Occipital lobe (tissue), 2 donors: Measurements from ENCODE around the gene NEO1. TPM values are rescaled to one million over a fixed set of nuclear protein-coding genes. Genes with fewer than 3 reads are reported as not detected.

ENCODE experiments used
- DNase-seq: peaks from one replicate; lab custom pipeline; 2025; lab: John Stamatoyannopoulos, UW
- total RNA-seq: library from RNA; depleted of rRNA; stranded (reverse); fragments of >200 nt; gene quantifications from one replicate; pipeline ENCODE4 v1.2.3, GENCODE V29; 2014

Gene NEO1
- total RNA-seq, 1 donor from 2014 or later = 219 TPM

DNA sequence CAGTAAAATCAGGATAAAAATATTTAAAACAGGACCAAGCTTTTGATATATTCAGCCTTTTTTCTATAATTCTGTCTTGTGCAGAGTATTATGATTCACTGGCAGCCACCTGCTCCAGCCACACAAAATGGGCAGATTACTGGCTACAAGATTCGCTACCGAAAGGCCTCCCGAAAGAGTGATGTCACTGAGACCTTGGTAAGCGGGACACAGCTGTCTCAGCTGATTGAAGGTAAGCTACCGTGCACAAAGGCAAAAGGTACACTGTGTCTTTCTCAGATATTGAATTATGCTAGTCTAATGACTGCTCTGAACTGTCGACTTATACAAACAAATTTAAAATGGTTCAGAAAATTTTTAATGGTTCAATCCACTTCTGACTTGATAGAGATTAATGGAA, 202.3 kb downstream of the NEO1 start:
- DNase-seq = no peak

DNA sequence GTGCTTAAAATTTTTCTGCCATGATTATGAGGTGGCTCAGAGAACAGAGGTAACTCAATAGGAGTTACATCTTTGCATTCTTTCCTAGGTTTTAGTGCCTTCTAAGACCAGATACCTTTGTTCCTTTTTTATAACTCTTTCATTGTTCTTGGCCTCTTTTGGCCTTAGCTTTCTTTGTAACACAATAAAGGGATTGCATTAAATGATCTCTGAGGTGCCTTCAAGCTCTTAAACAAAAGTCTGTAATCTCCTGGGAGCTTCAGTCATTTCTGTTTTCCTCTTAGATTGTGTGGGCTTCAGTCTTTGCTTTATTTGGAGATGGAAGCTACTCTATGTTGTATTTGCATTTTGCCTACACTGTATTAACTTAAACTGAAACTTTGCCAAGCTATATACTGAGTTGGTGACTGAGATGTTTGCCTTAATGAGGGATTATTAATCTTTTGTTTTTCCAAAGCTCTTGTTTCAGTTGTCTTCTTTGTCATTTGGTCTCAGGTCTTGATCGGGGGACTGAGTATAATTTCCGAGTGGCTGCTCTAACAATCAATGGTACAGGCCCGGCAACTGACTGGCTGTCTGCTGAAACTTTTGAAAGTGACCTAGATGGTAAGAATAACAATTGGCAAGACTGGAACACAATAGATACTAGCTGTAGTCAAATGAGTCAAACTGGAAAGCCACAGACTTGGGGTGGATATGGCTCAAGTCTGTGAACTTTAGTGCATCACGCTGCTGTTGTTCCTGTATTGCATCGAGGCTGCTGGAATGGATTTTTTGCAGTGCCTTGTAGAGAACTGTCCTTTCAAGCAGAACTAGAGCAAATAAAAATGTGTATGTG, 206.2 kb downstream of the NEO1 start:
- DNase-seq = no peak

DNA sequence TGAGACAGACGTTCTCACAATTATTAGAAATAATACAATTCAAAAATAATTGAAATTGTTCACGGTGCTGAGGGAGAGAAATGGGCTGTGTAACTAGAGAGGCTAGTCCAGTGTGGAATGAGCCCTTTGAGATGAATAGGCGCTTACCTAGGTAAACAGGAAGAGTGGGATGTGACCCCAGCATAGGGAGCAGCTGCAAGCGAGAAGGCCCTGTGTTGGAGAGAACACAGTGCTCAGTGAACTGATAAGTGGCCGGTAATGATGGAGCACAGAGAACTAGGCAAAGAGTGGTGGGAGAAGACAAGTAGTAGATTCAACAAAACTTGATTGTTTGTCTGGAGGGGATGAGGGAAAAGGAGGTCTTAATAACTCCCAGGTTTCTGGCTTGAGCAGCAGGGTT, 212.6 kb downstream of the NEO1 start:
- DNase-seq = no peak

DNA sequence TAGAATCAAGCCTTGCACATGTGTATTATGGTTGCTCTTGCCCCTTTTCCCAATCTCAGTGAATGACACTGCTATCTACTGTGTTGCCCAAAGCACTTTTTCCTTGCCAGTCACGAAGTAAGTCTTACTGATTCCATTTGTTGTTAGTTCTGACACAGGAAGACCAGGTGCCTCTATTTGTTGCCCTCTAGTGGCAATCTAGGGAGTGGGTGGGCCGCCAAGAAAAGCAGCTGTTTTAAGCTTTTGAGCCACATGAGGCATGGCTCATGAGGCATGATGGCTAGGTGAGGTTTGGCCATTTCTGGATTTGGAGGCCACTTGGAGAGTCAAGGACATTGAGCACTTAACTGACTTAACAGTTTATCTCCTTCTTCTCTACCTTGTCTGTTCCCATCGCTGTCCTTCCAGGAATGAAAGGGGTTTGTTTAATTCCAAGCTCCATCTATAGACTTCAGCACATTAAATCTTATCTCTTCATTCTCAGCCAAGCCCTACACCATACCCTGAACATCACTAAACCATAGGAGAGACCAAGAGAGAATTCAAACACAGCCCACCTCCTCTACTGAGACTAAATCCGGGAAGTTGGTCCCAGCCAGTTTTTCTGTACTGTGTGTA, 213.4 kb downstream of the NEO1 start:
- no peak for DNase-seq

DNA sequence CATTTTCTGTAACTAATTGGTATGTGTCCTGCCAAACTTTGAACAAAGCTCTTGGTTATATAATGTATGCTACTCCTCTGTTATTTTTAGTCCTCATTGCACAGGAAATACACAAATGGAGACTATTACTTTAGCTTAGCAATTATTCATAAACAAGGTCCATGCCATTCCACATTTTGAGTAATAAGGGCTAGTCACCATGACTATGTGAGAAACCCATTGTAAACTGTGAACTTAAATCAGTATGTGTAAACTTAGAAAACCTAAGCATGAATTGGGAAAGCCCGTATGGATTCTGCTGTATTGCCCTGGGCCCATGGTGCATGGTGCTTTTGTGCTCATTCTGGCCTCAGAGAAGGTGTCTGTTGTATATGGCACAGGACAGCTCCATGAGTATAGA, 216.2 kb downstream of the NEO1 start:
- DNase-seq = no peak

DNA sequence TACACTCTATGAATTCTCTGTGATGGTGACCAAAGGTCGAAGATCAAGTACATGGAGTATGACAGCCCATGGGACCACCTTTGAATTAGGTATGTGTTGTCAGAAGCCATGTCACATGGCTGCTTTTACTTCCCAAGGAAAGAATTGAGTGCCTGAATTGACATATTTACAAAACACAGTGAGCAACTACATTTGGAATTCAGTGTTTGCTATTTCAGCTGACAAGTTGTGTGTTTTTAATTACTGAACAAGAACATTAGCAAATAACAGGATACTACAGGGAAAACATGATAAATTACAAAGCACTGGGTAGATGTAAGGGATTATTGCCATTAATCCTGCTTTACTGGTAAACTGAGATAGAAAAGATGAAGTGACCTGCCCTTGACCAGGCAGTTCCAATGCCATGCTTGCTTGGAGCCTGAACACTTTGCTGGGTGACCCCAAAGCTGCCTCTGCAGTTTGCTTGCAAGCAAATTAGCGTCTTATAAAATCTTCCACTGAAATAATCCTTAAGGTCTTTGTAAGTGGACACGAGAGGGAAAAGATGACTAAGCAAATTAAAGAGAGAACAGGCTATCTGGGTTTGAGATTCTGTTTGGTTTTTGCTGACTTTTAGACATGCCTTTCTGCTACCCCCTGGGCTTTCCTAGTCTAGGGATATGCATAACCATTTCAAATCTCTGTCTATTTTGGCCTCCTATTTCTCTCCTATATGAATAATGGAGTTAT, 218.3 kb downstream of the NEO1 start:
- DNase-seq = no peak

DNA sequence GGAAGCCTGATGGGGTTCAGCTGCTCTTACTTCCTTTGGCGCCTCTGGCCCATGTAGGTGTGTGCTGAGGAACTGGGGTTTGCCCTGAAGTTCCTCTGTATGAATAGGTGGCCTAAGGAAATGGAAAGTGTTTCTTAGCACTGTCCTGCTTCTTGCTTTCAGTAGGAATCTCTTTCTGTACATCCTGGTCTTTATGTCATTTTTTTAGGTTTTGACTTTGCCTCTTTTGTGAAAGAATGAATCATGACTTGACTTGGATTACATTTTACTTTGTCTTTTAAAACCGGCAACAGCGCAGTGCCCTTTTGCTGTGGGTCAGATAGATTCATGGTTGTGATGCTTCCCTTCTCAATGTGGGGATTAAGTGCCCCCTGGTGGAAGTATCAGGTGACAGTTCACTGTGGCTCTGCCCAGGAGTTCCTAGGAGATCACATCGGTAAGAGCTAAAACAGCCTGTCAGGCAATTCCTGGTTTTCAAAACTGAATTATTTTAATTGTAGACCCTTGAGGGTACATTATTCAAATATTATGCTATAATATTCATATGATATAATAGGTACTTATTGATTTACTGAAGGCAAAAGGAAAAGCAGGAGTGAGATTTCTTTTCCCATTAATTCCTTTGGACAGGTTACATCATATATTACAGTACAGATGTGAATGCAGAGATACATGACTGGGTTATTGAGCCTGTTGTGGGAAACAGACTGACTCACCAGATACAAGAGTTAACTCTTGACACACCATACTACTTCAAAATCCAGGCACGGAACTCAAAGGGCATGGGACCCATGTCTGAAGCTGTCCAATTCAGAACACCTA, 221.1 kb downstream of the NEO1 start:
- peak; percentile 18 for DNase-seq

DNA sequence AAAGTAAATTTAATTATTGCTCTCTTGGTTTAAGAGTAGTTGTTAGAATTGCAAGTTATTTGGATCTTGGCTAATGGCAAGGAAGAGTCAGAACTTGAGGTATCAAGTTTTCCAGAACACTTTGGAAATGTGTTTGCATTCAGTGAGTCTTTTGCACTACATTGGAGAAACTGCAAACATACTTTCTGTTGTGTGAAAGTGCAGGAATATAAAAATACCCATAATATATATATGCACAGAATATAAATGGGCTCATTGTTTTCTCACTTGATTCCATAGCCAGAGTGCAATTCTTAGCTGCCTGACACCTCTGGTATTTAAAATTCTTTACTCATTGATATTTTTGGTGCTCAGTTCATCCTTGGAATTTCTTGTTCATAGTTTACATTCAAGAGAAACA, 223.6 kb downstream of the NEO1 start:
- no peak for DNase-seq

DNA sequence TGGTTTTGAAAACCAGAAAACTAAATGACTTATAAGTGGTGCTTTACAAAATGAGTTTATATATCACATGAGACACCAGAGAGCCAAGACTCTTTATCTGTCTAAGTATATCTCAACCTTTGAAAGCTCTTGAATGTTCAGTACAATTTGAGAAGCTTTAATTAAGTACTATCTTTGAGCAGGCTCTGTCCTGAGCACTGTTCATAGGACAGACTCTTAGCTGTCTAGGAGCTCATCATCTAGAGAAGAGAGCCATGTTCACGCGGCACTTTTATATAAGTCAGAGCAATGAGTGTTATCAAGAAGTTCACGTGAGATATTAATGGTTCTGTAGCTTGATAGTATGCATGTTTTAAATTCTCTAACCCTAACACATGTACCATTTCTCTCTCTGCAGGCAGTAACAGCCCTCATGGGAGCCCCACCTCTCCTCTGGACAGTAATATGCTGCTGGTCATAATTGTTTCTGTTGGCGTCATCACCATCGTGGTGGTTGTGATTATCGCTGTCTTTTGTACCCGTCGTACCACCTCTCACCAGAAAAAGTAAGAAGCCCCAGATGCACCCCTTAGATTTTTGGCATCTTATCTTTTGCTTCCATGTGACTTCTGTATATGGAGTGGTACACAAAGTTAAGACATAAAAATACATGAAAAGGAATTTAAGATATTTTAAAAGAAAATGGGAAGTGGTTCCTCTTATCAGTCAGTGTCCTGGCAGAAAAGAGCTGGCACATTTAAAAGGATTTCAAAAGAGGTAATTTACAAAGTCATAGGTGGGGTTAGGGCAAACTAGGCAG, 230.5 kb downstream of the NEO1 start:
- no peak for DNase-seq

DNA sequence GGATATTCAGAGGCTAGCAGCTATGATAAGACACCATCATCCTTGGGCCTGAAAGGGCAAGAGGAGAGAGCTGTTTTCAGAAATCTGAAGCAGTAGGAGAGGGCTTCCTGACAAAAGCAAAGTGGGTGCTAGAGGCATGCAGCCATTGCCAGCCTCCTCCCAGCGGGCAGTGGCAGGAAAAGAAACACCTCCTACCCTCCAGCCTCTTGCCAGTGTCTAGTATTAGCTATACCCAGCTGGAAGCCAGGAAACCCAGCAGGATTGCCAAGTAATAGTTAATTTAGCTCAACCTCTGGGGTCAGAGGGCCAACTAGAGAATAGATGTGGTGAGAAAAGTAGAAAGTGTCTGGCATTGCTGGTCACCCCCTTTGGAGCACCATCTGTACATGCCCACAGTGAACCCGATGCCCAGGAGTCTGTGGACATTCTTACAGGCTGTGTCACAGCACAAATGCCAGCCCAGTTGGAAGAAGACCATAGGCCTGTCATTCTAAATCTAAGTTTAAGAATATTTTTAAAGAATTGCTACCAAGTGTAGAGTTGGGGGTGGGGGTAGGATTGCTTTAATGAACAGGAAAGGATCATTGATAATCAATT, 231.2 kb downstream of the NEO1 start:
- DNase-seq = no peak

DNA sequence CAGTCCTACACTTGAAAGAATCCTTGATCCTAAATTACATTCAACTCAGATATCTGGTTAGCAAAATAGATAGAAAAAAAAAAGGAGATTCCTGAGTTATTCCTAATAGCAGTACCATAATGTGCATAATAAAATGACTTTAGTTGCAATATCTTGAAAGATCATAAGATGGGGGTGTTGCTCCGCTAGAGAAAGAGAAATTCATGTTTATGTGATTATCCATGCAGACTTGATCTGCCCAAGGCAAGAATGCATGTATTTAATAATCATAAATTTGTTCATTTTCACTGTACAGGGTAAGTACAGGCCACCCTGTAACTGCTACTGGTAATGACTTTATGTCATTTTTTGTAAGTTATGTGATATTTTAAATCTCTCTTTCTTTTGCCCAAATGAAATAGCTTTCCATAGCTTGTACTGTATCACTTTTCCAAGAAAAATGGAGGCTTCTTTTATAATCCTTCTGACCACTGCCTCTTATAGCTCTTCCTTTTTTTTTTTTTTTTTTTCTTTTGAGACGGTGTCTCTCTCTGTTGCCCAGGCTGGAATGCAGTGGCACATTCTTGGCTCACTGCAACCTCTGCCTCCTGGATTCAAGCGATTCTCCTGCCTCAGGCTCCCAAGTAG, 231.9 kb downstream of the NEO1 start:
- DNase-seq = no peak

DNA sequence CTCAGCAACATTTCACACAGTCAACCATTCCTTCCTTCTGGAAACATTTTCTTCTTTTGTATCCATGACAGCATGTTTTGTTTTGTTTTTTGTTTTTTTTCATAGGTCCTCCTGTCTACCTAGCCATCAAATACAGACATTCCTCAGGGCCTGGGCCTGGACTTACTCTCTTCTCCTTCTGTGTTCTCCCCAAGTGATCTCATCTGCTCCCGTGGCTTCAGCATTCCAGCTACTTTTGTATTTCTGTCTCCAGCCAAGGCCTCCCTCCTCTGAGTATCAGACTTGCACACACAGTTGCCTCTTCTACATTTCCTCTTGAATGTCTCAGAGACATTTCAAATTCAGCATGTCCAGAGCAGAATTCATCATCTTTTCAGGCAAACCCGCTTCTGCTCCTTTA, 234.0 kb downstream of the NEO1 start:
- no peak for DNase-seq

DNA sequence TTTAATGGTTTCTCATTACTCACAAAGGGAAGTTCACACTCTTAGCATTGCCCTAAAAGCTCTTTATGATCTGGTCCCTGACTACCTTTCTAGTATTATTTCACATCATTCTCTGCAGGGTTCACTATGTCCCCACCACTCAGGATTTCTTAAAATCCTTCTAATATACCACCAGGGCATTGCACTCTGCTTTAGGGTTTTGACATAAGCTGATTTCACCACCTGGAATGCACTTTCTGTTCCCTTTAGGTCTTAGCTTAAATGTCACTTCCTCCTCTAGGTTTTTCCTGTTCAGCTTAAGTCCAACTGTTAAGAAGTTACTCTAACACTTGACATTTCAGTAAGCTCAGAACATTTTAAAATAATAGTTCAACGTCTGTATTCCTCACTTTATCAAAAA, 234.8 kb downstream of the NEO1 start:
- DNase-seq = no peak

DNA sequence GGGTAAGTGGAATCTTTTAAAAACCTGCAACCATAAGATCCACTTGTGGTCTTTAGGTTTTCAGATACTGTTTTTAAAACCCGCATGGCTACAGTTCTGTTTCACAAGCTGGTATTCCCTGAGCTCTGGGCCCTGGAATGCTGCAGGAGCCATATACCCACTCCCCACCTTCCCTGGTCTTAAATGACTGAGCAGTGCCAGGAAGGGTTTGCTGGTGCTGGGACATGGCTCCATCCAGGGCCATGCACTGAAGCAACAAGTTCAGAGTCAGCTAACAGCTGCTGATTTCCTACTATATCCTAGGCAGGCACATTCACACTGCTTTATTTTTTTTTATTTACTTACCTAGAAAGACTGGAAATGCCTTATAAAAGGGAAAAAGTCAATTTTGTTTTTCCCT, 239.2 kb downstream of the NEO1 start:
- DNase-seq = no peak

DNA sequence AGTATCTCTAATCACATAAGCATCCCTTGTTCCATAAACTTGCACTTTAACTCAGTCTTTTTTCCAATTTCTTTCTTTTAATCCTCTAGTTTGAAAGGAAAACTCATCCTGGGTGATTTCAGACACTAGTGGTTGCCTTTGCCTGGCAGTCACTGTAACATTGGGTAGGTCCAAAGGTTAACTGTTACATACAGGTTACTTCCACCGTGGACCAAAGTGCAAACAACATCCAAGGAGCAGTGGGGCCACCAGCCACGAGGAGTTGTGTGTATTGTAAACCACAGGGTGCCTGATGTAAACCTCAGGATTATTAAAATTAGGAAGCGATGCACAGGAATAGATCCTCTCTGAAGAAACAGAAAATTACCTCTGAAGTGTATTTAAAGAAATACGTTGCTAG, 241.5 kb downstream of the NEO1 start:
- DNase-seq = no peak

DNA sequence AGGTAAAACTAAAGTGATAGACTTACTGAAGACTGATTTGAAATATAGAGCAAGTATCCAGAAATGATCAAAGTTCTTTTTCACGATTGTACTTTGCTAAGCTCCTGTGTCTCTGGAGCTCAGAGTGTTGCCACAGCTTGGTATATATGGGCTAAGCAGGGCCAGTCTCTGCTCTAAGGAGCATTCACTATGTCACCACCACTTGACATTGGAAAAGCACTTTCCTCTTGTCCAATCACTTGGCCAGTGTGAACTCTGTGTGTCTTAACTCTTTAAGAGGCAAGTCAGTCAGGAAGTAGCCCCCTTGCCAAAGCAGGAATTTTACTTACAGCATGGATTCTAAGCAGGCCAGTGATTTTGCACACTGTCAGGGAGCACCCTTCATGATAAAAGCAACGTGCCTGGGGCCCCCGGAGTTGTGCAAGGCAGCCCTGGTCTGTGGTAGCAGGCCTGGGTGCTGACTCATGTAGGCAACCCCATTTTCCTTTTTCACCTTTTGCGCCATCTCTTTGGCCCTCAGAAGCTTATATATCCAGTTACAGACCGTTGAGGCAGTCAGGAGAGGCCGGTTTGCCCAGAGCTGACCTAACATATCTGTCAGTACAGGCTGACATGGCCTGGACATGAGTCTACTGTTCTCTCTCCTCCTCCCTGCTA, 243.5 kb downstream of the NEO1 start:
- DNase-seq = no peak

DNA sequence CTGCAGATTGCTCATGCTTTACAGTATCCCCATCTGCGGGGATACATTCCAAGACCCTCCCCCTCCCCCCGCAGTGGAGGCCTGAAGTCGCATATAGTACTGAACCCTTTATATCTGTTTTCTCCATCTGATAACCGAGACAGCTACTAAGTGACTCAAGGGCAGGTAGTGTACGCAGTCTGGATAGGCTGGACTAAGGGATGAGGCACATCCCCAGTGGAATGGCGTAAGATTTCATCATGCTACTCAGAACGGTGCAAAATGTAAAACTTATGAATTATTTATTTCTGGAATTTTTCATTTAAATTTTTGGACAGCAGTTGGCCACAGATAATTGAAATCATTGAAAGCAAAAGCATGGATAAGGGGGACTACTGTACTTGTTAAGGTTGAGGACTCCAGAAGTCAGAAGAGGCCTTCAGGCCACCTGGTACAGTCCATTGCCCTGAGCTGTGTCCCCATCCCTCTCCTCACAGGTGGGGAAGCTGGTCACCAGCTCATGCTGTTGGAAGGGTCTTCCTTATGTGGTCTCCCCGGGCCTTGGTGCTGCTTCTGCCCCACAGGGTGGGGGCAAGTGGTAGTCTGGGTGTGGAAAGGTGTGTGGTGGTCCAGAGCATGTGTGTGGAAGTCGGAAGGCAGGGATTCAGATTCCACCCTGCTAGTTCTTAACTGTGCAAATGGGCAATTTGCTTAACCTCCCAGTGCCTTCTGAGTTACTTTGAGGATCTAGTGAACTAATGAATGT, 244.5 kb downstream of the NEO1 start:
- DNase-seq = no peak

DNA sequence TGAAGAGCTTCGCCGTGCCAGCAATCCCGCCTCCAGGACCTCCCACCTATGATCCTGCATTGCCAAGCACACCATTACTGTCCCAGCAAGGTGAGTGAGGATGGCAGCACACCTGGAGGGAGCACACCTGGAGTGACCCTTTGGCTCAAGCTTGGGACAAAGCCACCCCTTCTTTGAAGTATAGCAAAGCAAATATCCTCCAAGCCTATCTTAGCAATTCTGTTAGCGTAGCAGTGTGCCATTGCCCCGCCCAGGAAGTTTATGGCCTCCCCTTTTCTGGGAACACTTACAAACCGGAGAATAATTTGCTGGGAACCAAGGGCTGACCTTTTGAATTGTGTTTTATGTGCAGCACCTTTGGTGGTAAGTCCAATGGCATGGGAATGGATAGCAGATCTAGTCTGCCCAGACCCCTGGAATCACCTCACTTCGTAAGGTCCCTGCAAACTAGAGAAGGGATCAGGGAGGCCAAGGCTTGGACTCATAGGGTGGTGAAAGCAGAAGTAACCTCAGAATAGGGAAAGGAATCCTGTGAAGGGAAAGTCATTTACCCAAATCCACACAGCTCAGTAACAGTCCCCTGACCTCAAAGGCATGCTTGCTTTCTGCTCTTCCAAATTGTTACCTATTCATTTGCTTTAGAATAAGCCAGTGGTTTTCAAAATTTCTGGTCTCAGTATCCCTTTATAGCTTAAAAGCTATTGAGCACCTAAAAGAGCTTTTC, 246.4 kb downstream of the NEO1 start:
- DNase-seq = no peak
